ENCODE results near the gene SLC2A6.

- TF ChIP-seq, protein P1, sequence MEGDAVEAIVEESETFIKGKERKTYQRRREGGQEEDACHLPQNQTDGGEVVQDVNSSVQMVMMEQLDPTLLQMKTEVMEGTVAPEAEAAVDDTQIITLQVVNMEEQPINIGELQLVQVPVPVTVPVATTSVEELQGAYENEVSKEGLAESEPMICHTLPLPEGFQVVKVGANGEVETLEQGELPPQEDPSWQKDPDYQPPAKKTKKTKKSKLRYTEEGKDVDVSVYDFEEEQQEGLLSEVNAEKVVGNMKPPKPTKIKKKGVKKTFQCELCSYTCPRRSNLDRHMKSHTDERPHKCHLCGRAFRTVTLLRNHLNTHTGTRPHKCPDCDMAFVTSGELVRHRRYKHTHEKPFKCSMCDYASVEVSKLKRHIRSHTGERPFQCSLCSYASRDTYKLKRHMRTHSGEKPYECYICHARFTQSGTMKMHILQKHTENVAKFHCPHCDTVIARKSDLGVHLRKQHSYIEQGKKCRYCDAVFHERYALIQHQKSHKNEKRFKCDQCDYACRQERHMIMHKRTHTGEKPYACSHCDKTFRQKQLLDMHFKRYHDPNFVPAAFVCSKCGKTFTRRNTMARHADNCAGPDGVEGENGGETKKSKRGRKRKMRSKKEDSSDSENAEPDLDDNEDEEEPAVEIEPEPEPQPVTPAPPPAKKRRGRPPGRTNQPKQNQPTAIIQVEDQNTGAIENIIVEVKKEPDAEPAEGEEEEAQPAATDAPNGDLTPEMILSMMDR (optimal IDR thresholded peaks at IDR 0.05 in 1 of 3, IDR thresholded peaks at IDR 0.05 in 1 of 3, conservative IDR thresholded peaks at IDR 0.05 in 1 of 3; ENCODE audit: extremely low read depth in 1 of 3, insufficient read depth in 2 of 3, low read length in 3 of 3) = no peak
- no peak for TF ChIP-seq EZH2 (IDR thresholded peaks at IDR 0.05; ENCODE audit: low read length)
Measured at GRCh38 chr9:133507246-133507965, 28.5 kb upstream of the SLC2A6 start.

All from keratinocyte (primary cell).